GM12891 (cell line): ENCODE measurements around the gene CES2.

ENCODE experiments used
- POLR2A ChIP-seq: IDR thresholded peaks from 2 replicates; pipeline ENCODE4 v1.6.1; 2011; ENCODE audit warnings: low read depth, low read length, control low read depth
- POLR2AphosphoS5 ChIP-seq: IDR thresholded peaks from 2 replicates; pipeline ENCODE4 v1.6.1; 2011; ENCODE audit warnings: low read depth, low read length, control low read depth
- POU2F2 ChIP-seq: IDR thresholded peaks from 2 replicates; pipeline ENCODE4 v1.6.1; 2011; ENCODE audit warnings: low read depth, mild to moderate bottlenecking, control low read depth, low read length, moderate library complexity
- TAF1 ChIP-seq: IDR thresholded peaks from 2 replicates; pipeline ENCODE4 v1.6.1; 2011; ENCODE audit warnings: low read depth, low read length, control low read depth

DNA sequence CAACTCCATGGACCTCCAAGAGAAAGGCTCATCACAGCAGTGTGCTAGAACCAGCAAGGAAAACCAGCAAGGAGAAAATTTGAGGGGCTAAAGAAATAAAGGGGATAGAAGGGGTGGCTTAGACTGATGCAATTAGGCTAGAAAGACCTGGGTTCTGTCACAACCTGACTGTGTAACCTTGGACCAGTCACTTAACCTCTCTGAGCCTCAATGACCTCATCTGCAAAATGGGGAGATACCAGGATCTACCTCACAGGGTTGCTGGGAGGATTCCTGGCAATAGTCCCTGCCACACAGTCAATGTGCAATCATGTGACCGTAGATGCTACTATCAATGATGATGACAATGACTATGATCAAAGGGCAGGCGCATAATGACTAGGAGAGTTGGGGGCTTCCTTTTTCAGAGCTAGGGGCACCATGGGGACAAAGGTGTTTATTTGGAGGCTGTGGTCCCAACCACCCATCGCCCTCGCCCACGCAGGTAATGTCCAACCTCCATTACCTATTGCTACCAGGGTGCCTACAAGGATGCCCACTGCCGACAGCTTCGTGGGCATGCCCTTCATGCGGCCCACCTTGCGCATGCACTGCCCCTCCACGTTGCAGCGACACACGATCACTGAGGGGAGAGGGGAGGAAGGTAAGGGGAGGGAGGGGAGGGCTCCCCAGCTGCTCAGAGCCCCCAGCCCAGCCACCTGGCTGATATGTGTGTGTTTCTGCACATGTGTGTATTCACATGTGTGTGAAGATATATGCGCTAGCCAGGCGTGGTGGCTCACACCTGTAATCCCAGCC is 26.4 kb upstream of the CES2 start:
- no peak for TF ChIP-seq POLR2AphosphoS5
- no peak for TF ChIP-seq TAF1
- no peak for TF ChIP-seq POLR2A
- no peak for TF ChIP-seq POU2F2
